ENCODE results near the gene CADPS2. TPM values are rescaled to one million over a fixed set of nuclear protein-coding genes. Genes with fewer than 3 reads are reported as not detected.

The CADPS2 gene
- total and polyA plus RNA-seq, 10 of the 15 experiments (the other 5 are each of a cell fraction or from before 2014, with no cell fraction given): 0.05 to 7.5 (median 0.25) TPM

DNA sequence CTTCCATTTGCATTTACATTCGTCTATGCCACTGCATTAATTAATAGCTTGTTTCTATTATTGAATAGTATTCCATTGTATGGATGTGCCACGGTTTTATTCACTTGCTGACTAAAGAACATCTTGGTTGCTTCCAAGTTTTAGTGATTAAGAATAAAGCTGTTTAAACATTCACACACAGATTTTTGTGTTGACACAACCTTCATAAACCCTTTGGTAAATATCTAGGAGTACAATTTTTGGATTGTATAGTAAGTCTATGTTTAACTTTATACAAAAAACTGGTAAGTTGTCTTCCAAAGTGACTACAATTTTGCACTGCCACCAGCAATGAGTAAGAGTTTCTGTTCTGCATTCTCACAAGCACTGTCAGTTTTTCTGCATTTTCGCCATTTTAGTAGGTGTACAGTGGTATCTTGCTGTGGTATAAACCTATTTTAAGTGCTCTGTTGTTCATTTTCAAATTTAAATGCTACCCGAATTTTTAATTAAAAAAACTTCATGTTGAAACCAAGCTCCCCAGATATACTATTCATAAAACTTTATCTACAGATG lies 308.7 kb downstream of the CADPS2 start:
- no peak for FAIRE-seq
- H3K4me3 ChIP-seq: no peak overlapping the region
- H3K27ac ChIP-seq (ENCODE audit: control insufficient read depth, insufficient read depth): no peak overlapping the region
- ChIA-PET SMC1A (ENCODE audit: uncharacterized antibody, unreplicated experiment) (interaction anchor here (0.6 to 2.9 kb wide), 16 partner anchors 10 to 137 kb away, joined by 3 to 14 read pairs (median 3); no protein-coding TSS in a partner anchor), POLR2A (no interaction called here), CTCF (interaction anchor here (0.7 to 1.2 kb wide), 4 partner anchors 19 to 49 kb away, joined by 3 to 5 read pairs (median 3); no protein-coding TSS in a partner anchor), RAD21 (ENCODE audit: unreplicated experiment) (interaction anchor here (1.1 to 1.6 kb wide), 4 partner anchors 27 to 41 kb away, joined by 3 to 5 read pairs (median 3); no protein-coding TSS in a partner anchor)
- H4K20me1 ChIP-seq (ENCODE audit: control insufficient read depth, insufficient read depth): no peaks in the 10 kb centered on the region
- intact Hi-C loops (cut with micrococcal nuclease; ENCODE audit: unreplicated experiment) (no loop called here), in situ Hi-C loops (cut with MboI) (no loop called here)
- no peak overlapping the region for H3K4me2 ChIP-seq (ENCODE audit: control insufficient read depth, insufficient read depth)
- peak; percentile 95 for ATAC-seq
- no peak overlapping the region for H3K9ac ChIP-seq (ENCODE audit: control insufficient read depth, insufficient read depth, low read length)
- no peak overlapping the region for H2AFZ ChIP-seq (ENCODE audit: control insufficient read depth, low read depth, low read length)
- BruUV-seq (replicated peaks): no TSS peak
- no peaks in the 10 kb centered on the region for H3K27me3 ChIP-seq (replicated peaks in 1 of 2; ENCODE audit: control insufficient read depth in 2 of 2, insufficient read depth in 2 of 2, low read length in 1 of 2)
- H3K79me2 ChIP-seq (ENCODE audit: control insufficient read depth, insufficient read depth, low read length): no peaks in the 10 kb centered on the region
- no peak for DNase-seq (ENCODE audit: low read depth, low spot score)
- H3K9me3 ChIP-seq (replicated peaks; ENCODE audit: control insufficient read depth, insufficient read depth, low read length): no peaks in the 10 kb centered on the region
- no peaks in the 10 kb centered on the region for H3K36me3 ChIP-seq (ENCODE audit: control insufficient read depth in 2 of 2, insufficient read depth in 2 of 2, low read length in 1 of 2)
- H3K4me1 ChIP-seq (ENCODE audit: control insufficient read depth, insufficient read depth, low read length): no peaks in the 10 kb centered on the region
- 24% methylated on average over 4 of the region's 4 CpGs for WGBS (ENCODE audit: insufficient coverage, insufficient replicate concordance, low lambda C conversion rate, missing lambda C conversion rate)
- TF ChIP-seq NR2C2 (IDR thresholded peaks at IDR 0.05; ENCODE audit: borderline replicate concordance, control insufficient read depth, insufficient read length, low read depth) (no peak), ETV6 (conservative IDR thresholded peaks at IDR 0.05 in 1 of 2, IDR thresholded peaks at IDR 0.05 in 1 of 2; ENCODE audit: borderline replicate concordance in 1 of 2, low read depth in 1 of 2) (no peak), SPI1 (IDR thresholded peaks at IDR 0.05; ENCODE audit: borderline replicate concordance, insufficient read depth, low read depth, low read length) (peak; percentile 73; the same call in 1 of the 2 replicates), DPF2 (IDR thresholded peaks at IDR 0.05) (peak; percentile 33; the same call in 1 of the 2 replicates), NBN (IDR thresholded peaks at IDR 0.05) (0 out of 2 replicates have a peak, but pooled peaks have one; percentile 16), RAD21 (IDR thresholded peaks at IDR 0.05; ENCODE audit: insufficient read depth, low read depth, low read length) (no peak), MTA2 (IDR thresholded peaks at IDR 0.05; ENCODE audit: low read depth) (peak; percentile 27; the same call in 1 of the 2 replicates)
- TF ChIP-seq, protein P1, sequence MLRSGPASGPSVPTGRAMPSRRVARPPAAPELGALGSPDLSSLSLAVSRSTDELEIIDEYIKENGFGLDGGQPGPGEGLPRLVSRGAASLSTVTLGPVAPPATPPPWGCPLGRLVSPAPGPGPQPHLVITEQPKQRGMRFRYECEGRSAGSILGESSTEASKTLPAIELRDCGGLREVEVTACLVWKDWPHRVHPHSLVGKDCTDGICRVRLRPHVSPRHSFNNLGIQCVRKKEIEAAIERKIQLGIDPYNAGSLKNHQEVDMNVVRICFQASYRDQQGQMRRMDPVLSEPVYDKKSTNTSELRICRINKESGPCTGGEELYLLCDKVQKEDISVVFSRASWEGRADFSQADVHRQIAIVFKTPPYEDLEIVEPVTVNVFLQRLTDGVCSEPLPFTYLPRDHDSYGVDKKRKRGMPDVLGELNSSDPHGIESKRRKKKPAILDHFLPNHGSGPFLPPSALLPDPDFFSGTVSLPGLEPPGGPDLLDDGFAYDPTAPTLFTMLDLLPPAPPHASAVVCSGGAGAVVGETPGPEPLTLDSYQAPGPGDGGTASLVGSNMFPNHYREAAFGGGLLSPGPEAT (IDR thresholded peaks at IDR 0.05; ENCODE audit: low read depth): 0 out of 2 replicates have a peak, but pooled peaks have one; percentile 27
- TF ChIP-seq, protein P2, sequence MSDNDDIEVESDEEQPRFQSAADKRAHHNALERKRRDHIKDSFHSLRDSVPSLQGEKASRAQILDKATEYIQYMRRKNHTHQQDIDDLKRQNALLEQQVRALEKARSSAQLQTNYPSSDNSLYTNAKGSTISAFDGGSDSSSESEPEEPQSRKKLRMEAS (IDR thresholded peaks at IDR 0.05; ENCODE audit: low read depth, low read length): no peak
- TF ChIP-seq, protein P3, sequence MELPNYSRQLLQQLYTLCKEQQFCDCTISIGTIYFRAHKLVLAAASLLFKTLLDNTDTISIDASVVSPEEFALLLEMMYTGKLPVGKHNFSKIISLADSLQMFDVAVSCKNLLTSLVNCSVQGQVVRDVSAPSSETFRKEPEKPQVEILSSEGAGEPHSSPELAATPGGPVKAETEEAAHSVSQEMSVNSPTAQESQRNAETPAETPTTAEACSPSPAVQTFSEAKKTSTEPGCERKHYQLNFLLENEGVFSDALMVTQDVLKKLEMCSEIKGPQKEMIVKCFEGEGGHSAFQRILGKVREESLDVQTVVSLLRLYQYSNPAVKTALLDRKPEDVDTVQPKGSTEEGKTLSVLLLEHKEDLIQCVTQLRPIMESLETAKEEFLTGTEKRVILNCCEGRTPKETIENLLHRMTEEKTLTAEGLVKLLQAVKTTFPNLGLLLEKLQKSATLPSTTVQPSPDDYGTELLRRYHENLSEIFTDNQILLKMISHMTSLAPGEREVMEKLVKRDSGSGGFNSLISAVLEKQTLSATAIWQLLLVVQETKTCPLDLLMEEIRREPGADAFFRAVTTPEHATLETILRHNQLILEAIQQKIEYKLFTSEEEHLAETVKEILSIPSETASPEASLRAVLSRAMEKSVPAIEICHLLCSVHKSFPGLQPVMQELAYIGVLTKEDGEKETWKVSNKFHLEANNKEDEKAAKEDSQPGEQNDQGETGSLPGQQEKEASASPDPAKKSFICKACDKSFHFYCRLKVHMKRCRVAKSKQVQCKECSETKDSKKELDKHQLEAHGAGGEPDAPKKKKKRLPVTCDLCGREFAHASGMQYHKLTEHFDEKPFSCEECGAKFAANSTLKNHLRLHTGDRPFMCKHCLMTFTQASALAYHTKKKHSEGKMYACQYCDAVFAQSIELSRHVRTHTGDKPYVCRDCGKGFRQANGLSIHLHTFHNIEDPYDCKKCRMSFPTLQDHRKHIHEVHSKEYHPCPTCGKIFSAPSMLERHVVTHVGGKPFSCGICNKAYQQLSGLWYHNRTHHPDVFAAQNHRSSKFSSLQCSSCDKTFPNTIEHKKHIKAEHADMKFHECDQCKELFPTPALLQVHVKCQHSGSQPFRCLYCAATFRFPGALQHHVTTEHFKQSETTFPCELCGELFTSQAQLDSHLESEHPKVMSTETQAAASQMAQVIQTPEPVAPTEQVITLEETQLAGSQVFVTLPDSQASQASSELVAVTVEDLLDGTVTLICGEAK (IDR thresholded peaks at IDR 0.05; ENCODE audit: borderline replicate concordance): peak; percentile 75; the same call in 1 of the 2 replicates
- TF ChIP-seq, protein P4, sequence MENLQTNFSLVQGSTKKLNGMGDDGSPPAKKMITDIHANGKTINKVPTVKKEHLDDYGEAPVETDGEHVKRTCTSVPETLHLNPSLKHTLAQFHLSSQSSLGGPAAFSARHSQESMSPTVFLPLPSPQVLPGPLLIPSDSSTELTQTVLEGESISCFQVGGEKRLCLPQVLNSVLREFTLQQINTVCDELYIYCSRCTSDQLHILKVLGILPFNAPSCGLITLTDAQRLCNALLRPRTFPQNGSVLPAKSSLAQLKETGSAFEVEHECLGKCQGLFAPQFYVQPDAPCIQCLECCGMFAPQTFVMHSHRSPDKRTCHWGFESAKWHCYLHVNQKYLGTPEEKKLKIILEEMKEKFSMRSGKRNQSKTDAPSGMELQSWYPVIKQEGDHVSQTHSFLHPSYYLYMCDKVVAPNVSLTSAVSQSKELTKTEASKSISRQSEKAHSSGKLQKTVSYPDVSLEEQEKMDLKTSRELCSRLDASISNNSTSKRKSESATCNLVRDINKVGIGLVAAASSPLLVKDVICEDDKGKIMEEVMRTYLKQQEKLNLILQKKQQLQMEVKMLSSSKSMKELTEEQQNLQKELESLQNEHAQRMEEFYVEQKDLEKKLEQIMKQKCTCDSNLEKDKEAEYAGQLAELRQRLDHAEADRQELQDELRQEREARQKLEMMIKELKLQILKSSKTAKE (IDR thresholded peaks at IDR 0.05; ENCODE audit: low read depth, poor library complexity, severe bottlenecking): peak; percentile 31
